ENCODE results near the gene HAPLN1. TPM values are rescaled to one million over a fixed set of nuclear protein-coding genes. Genes with fewer than 3 reads are reported as not detected.

HAPLN1 gene
- total and polyA plus RNA-seq, 2 of the 8 experiments (the other 6 are each of a cell fraction or from before 2014, with no cell fraction given) = 0.56 to 2.1 TPM

- no peak overlapping the region for H4K8ac ChIP-seq (ENCODE audit: extremely low read depth, insufficient read depth, low read length)
- no peaks in the 10 kb centered on the region for H3K4me1 ChIP-seq (replicated peaks in 1 of 4; ENCODE audit: control insufficient read depth in 3 of 4, insufficient read depth in 4 of 4, low read length in 3 of 4)
- no peak overlapping the region for H2BK15ac ChIP-seq (ENCODE audit: low read length)
- FAIRE-seq = no peak
- no peak for DNase-seq (ENCODE audit: low read depth in 1 of 2, low spot score in 2 of 2)
- H3K56ac ChIP-seq (replicated peaks; ENCODE audit: insufficient read length, low read depth, low read length) = no peak overlapping the region
- no peak overlapping the region for H2AK5ac ChIP-seq (ENCODE audit: low read depth, low read length)
- H3K18ac ChIP-seq (ENCODE audit: extremely low read depth, low read length) = no peak overlapping the region
- no peak overlapping the region for H2BK120ac ChIP-seq (replicated peaks; ENCODE audit: low read depth, low read length)
- TF ChIP-seq EP300 (IDR thresholded peaks at IDR 0.05; ENCODE audit: borderline replicate concordance in 1 of 2, low read depth in 2 of 2, low read length in 2 of 2) (no peak), KDM1A (IDR thresholded peaks at IDR 0.05; ENCODE audit: borderline replicate concordance, low read length) (no peak)
- peaks cover 2% of the 10 kb centered on the region in 2 experiments; a peak in 2 of 4 replicates for H3K9me3 ChIP-seq (ENCODE audit: insufficient read depth in 2 of 2, low read depth in 1 of 2, low read length in 1 of 2)
- no peak overlapping the region for H3K4me3 ChIP-seq (ENCODE audit: extremely low read depth in 1 of 4, insufficient read depth in 2 of 4, low read depth in 3 of 4, low read length in 4 of 4)
- H2BK20ac ChIP-seq (ENCODE audit: low read length) = no peak overlapping the region
- no peak overlapping the region for H3K23ac ChIP-seq (ENCODE audit: insufficient read length)
- no peak overlapping the region for H2BK12ac ChIP-seq (ENCODE audit: low read depth, low read length)
- H4K20me1 ChIP-seq (replicated peaks in 1 of 2; ENCODE audit: control insufficient read depth in 1 of 2, insufficient read depth in 2 of 2, low read length in 2 of 2) = no peaks in the 10 kb centered on the region
- ChIA-PET CTCF (ENCODE audit: partially characterized antibody) (no interaction called here), POLR2A (ENCODE audit: partially characterized antibody) (no interaction called here)
- H4K5ac ChIP-seq (ENCODE audit: insufficient read length, low read depth, low read length) = no peak overlapping the region
- no peak overlapping the region for H3K4me2 ChIP-seq (ENCODE audit: insufficient read depth in 1 of 2, low read depth in 2 of 2, low read length in 2 of 2)
- no peaks in the 10 kb centered on the region; the same call in 1 of the 2 replicates for H3K23me2 ChIP-seq (ENCODE audit: low read depth, low read length)
- no peak overlapping the region for H3K27ac ChIP-seq (ENCODE audit: low read depth, low read length)
- no peaks in the 10 kb centered on the region for H3K36me3 ChIP-seq (ENCODE audit: control insufficient read depth in 2 of 4, insufficient read depth in 4 of 4, low read length in 3 of 4)
- H3K27me3 ChIP-seq (replicated peaks in 1 of 4; ENCODE audit: control insufficient read depth in 3 of 4, extremely low read depth in 1 of 4, insufficient read depth in 3 of 4, low read length in 3 of 4) = no peaks in the 10 kb centered on the region
- H4K91ac ChIP-seq (replicated peaks; ENCODE audit: insufficient read length, low read length) = no peak overlapping the region
- 94% methylated on average over 2 of the region's 2 CpGs; no CpG with 5 or more reads in 1 of the 2 experiments for WGBS, 2 experiments (ENCODE audit: extremely low coverage in 1 of 2, insufficient coverage in 1 of 2, insufficient read length in 1 of 2, insufficient replicate concordance in 2 of 2, low coverage in 1 of 2, low lambda C conversion rate in 2 of 2, missing lambda C conversion rate in 1 of 2)
- no peak overlapping the region for H3K14ac ChIP-seq (ENCODE audit: insufficient read length)
- H2BK5ac ChIP-seq (ENCODE audit: low read depth, low read length) = no peak overlapping the region
- H3K9ac ChIP-seq (replicated peaks in 1 of 4; ENCODE audit: extremely low read depth in 1 of 4, low read depth in 3 of 4, low read length in 3 of 4) = no peak overlapping the region
- H3K79me2 ChIP-seq (ENCODE audit: control insufficient read depth in 1 of 2, insufficient read depth in 2 of 2, low read length in 2 of 2) = no peaks in the 10 kb centered on the region
- H2AFZ ChIP-seq (ENCODE audit: low read length) = no peak overlapping the region
- H3K4ac ChIP-seq (replicated peaks; ENCODE audit: insufficient read length, low read depth, low read length) = no peak overlapping the region
- no peaks in the 10 kb centered on the region for H3K79me1 ChIP-seq (ENCODE audit: low read depth, low read length)
Observed at GRCh38 chr5:83745816-83746215, 25.2 kb upstream of the HAPLN1 start.
